A549 (cell line): Measurements from ENCODE around the gene TTLL13. TPM values are rescaled to one million over a fixed set of nuclear protein-coding genes. Genes with fewer than 3 reads are reported as not detected.

Experiments used
- ATAC-seq, 2 experiments: fragments of 200-7000 bp in 1 of 2; fragments of >200 bp in 1 of 2; cut with Nextera tagmentation in 1 of 2; cut with Tn5 transposase in 1 of 2; 3 replicates each; pipeline versions ENCODE4 v1.8.0 to v1.9.1; 2018 to 2020; ENCODE audit warnings: mild to moderate bottlenecking in 1 of 2, moderate library complexity in 1 of 2
- CTCF ChIA-PET: fragments of 300-600 bp; sonication (Branson Sonifier 250); formaldehyde crosslinking; extraction: SDS; loops from one replicate; lab custom pipeline; 2021; ENCODE audit warnings: antibody characterized with exemption, inconsistent platforms; lab: Yijun Ruan, JAX
- POLR2A ChIA-PET: fragments of 350-600 bp; formaldehyde crosslinking; extraction: SDS; loops from one replicate; lab custom pipeline; 2021; ENCODE audit warnings: antibody characterized with exemption, inconsistent platforms; lab: Yijun Ruan, JAX
- DNase-seq, 2 experiments: peaks; one replicate each; pipeline versions ENCODE4 v3.0.0 to v3.0.0-alpha.2; 2011 to 2016; ENCODE audit warnings: low read depth in 1 of 2, low spot score in 1 of 2
- FAIRE-seq: peaks from 2 replicates; lab custom pipeline; 2011; peaks lifted over from hg19 to GRCh38; lab: Jason Lieb, UNC
- H3K27ac ChIP-seq, 2 experiments: fragments of >200 bp; sonication (Bioruptor Twin); formaldehyde crosslinking; 3 replicates each; pipeline ENCODE4 v1.5.1; 2016 to 2017
- H3K4me1 ChIP-seq: fragments of >200 bp; sonication (Bioruptor Twin); formaldehyde crosslinking; 3 replicates; pipeline ENCODE4 v1.6.1; 2016
- H3K4me2 ChIP-seq: fragments of >200 bp; sonication (Bioruptor Twin); formaldehyde crosslinking; 3 replicates; pipeline ENCODE4 v1.6.1; 2016
- H3K4me3 ChIP-seq: fragments of >200 bp; sonication (Bioruptor Twin); formaldehyde crosslinking; 3 replicates; pipeline ENCODE4 v1.5.1; 2016
- H3K9me3 ChIP-seq: fragments of >200 bp; sonication (Bioruptor Twin); formaldehyde crosslinking; 3 replicates; pipeline ENCODE4 v1.6.1; 2016
- CBX2 ChIP-seq: fragments of 200-600 bp; sonication (generic); IDR thresholded peaks from 2 replicates; pipeline ENCODE4 v1.6.1; 2016; ENCODE audit warnings: low read depth, mild to moderate bottlenecking, borderline replicate concordance
- CHD2 ChIP-seq: fragments of 150-350 bp; IDR thresholded peaks from 2 replicates; pipeline ENCODE4 v1.6.1; 2014; ENCODE audit warnings: low read length; ENCODE audit not compliant: partially characterized antibody
- E2F6 ChIP-seq: IDR thresholded peaks from 2 replicates; pipeline ENCODE4 v1.6.1; 2012; ENCODE audit warnings: low read depth, borderline replicate concordance
- JUN ChIP-seq, 2 experiments: fragments of >200 bp; sonication (Bioruptor Twin); formaldehyde crosslinking; IDR thresholded peaks; 2 replicates in 1 of 2; 3 replicates in 1 of 2; pipeline ENCODE4 v1.6.1; 2016 to 2017
- MAX ChIP-seq: IDR thresholded peaks from 2 replicates; pipeline ENCODE4 v1.6.1; 2012
- PHF8 ChIP-seq: fragments of 200-600 bp; sonication (generic); IDR thresholded peaks from 2 replicates; pipeline ENCODE4 v1.6.1; 2016; ENCODE audit warnings: low read depth, mild to moderate bottlenecking, antibody characterized with exemption, moderate library complexity, borderline replicate concordance
- POLR2A ChIP-seq: IDR thresholded peaks from 2 replicates; pipeline ENCODE4 v1.6.1; 2012; ENCODE audit warnings: mild to moderate bottlenecking, low read length
- RCOR1 ChIP-seq: fragments of 150-350 bp; IDR thresholded peaks from 2 replicates; pipeline ENCODE4 v1.6.1; 2014; ENCODE audit warnings: antibody characterized with exemption, low read length, low read depth
- SMC3 ChIP-seq: fragments of >200 bp; sonication (Bioruptor Twin); formaldehyde crosslinking; IDR thresholded peaks from 3 replicates; pipeline ENCODE4 v1.6.1; 2018; ENCODE audit warnings: inconsistent platforms
- TFCP2L1 ChIP-seq: fragments of 250-450 bp; sonication (Bioruptor Pico); IDR thresholded peaks from 2 replicates; pipeline ENCODE4 v1.5.0; 2021; ENCODE audit warnings: mild to moderate bottlenecking
- USF2 ChIP-seq: fragments of 450-650 bp; IDR thresholded peaks from 2 replicates; pipeline ENCODE4 v1.6.1; 2014; ENCODE audit warnings: antibody characterized with exemption
- WGBS: methylation state at CpG from one replicate; pipeline ENCODE4 v1.1.6; 2017; ENCODE audit errors: missing lambda C conversion rate; 5-methylcytosine and 5-hydroxymethylcytosine counted together
- polyA minus RNA-seq: library from RNA; depleted of rRNA, polyadenylated mRNA; stranded (reverse); fragments of >200 nt; gene quantifications from 2 replicates; pipeline ENCODE4 v1.2.3, GENCODE V29; 2011; rRNA and poly(A)+ RNA removed
- polyA plus RNA-seq, 4 experiments: library from polyadenylated mRNA; depleted of rRNA in 3 of 4; stranded (reverse); fragments of >200 nt; fragmentation: RNase III in 1 of 4; extraction: RNeasy Plus Mini Kit Qiagen cat#74134 plus additional on column Dnase treatment in 1 of 4; gene quantifications; 2 replicates in 3 of 4; 3 replicates in 1 of 4; pipeline ENCODE4 v1.2.3, GENCODE V29; 2011 to 2017
- TF ChIP-seq, protein P1 (sequence below): fragments of >200 bp; sonication (Bioruptor Twin); formaldehyde crosslinking; IDR thresholded peaks from 3 replicates; pipeline ENCODE4 v1.6.1; 2016
- TF ChIP-seq, protein P2 (sequence below): fragments of 250-450 bp; sonication (Bioruptor Pico); IDR thresholded peaks from 2 replicates; pipeline ENCODE4 v1.5.0; 2020; ENCODE audit warnings: low read depth, mild to moderate bottlenecking, moderate library complexity

Gene TTLL13
- 0.56 and 0.61 TPM in 2 replicates for polyA plus RNA-seq (2011; rRNA removed)
- 0.20 and 0.22 TPM in 2 replicates for polyA plus RNA-seq (2012; cell fraction: cytosol; rRNA removed)
- polyA plus RNA-seq (2012; cell fraction: nucleus; rRNA removed): 0.24 and 0.28 TPM in 2 replicates
- 0.17 to 0.29 TPM (median 0.24 TPM) in 3 replicates for polyA plus RNA-seq (2017; fragmentation: RNase III; extraction: RNeasy Plus Mini Kit Qiagen cat#74134 plus additional on column Dnase treatment)
- 0.58 and 1.1 TPM in 2 replicates for polyA minus RNA-seq

- POLR2A ChIA-PET: interaction anchor here (0.6 to 2.4 kb wide), 12 partner anchors 11 to 147 kb away, joined by 3 to 24 read pairs (median 8); partner anchors contain the start of genes CIB1, GDPGP1, IDH2 and IQGAP1
- ATAC-seq (peak; percentile 97 to 98), DNase-seq (peak; percentile 92 to 95), FAIRE-seq (no peak)
- peaks cover 12% of the 10 kb centered on the region for H3K4me1 ChIP-seq
- TF ChIP-seq SMC3 (0 out of 3 replicates have a peak, but pooled peaks have one; percentile 12), E2F6 (peak; percentile 92), PHF8 (peak; percentile 25; the same call in 1 of the 2 replicates), TFCP2L1 (CRISPR knock-in tag) (0 out of 2 replicates have a peak, but pooled peaks have one; percentile 67), JUN (IDR thresholded peaks at IDR 0.05) (peak in 1 of 2 experiments; percentile 57; a peak in 2 of 5 replicates), MAX (peak; percentile 91), RCOR1 (no peak), POLR2A (peak; percentile 93)
- TF ChIP-seq, protein P1, sequence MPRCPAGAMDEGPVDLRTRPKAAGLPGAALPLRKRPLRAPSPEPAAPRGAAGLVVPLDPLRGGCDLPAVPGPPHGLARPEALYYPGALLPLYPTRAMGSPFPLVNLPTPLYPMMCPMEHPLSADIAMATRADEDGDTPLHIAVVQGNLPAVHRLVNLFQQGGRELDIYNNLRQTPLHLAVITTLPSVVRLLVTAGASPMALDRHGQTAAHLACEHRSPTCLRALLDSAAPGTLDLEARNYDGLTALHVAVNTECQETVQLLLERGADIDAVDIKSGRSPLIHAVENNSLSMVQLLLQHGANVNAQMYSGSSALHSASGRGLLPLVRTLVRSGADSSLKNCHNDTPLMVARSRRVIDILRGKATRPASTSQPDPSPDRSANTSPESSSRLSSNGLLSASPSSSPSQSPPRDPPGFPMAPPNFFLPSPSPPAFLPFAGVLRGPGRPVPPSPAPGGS: peak; percentile 32; the same call in 2 of the 3 replicates
- TF ChIP-seq, protein P2, sequence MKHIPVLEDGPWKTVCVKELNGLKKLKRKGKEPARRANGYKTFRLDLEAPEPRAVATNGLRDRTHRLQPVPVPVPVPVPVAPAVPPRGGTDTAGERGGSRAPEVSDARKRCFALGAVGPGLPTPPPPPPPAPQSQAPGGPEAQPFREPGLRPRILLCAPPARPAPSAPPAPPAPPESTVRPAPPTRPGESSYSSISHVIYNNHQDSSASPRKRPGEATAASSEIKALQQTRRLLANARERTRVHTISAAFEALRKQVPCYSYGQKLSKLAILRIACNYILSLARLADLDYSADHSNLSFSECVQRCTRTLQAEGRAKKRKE (CRISPR knock-in tag): no peak
- peak within 1 kb of the TSS; percentile 69 for H3K4me3 ChIP-seq
- H3K27ac ChIP-seq: peak within 1 kb of the TSS; percentile 83 to 86
- H3K9me3 ChIP-seq: no peaks in the 10 kb centered on the region
- WGBS: 1% methylated on average over 25 of the region's 44 CpGs
- CTCF ChIA-PET: interaction anchor here (0.6 to 4.6 kb wide), 18 partner anchors 7 to 373 kb away, joined by 3 to 20 read pairs (median 6); partner anchors contain the start of genes AP3S2, CIB1 and GDPGP1
- peak within 1 kb of the TSS; percentile 98 for H3K4me2 ChIP-seq
Measured at GRCh38 chr15:90249203-90249863, at the start of gene TTLL13. TSS of gene TTLL13 (plus strand) at chr15:90249556. CDS start at chr15:90250631, 1,075 bp downstream.

GRCh38 chr15:90200534-90201129 lies 48.7 kb upstream of the TTLL13 start:
- DNase-seq (no peak), ATAC-seq (peak; percentile 12 to 31), FAIRE-seq (no peak)
- H3K9me3 ChIP-seq: no peaks in the 10 kb centered on the region
- H3K4me3 ChIP-seq: peak overlapping the region; percentile 80
- TF ChIP-seq USF2: peak; percentile 16; the same call in 1 of the 2 replicates
- TF ChIP-seq JUN (IDR thresholded peaks at IDR 0.05): 0 out of 5 replicates have a peak, but pooled peaks of 1 of the 2 experiments have one; percentile 61
- no peak for TF ChIP-seq CBX2
- TF ChIP-seq CHD2: no peak
- peak; percentile 41; the same call in 1 of the 2 replicates for TF ChIP-seq MAX
- 26% methylated on average over 20 of the region's 24 CpGs for WGBS
- peak overlapping the region; percentile 90 to 98 for H3K27ac ChIP-seq
- H3K4me1 ChIP-seq: peaks cover 38% of the 10 kb centered on the region
- peak overlapping the region; percentile 85 for H3K4me2 ChIP-seq
- ChIA-PET POLR2A (interaction anchor here (0.5 to 2.9 kb wide), 11 partner anchors 9 to 85 kb away, joined by 3 to 22 read pairs (median 4); partner anchors contain the start of genes CIB1 and GDPGP1), CTCF (interaction anchor here (1.0 to 36.4 kb wide), 9 partner anchors 9 to 551 kb away, joined by 3 to 732 read pairs (median 5); partner anchors contain the start of genes CIB1 and GDPGP1)
